Activated CD4-positive, alpha-beta T cell treated with anti-CD3 and anti-CD28 coated beads, Interleukin-2, Interleukin-4, amounts not matched to agents 100 ng/mL and 50 ng/mL, durations not matched to agents 16 hours and 8 hours (primary cell): Measurements from ENCODE around the gene TTC9B.
"Not testable (repeated sequence)": the region's sequence is repeated elsewhere in the genome, so short reads cannot be mapped to it uniquely, and the experiment has no call there.

Source experiments
- DNase-seq: peaks from one replicate; pipeline ENCODE4 v3.0.0-alpha.2; 2020; ENCODE audit warnings: low spot score

The TTC9B gene

DNA sequence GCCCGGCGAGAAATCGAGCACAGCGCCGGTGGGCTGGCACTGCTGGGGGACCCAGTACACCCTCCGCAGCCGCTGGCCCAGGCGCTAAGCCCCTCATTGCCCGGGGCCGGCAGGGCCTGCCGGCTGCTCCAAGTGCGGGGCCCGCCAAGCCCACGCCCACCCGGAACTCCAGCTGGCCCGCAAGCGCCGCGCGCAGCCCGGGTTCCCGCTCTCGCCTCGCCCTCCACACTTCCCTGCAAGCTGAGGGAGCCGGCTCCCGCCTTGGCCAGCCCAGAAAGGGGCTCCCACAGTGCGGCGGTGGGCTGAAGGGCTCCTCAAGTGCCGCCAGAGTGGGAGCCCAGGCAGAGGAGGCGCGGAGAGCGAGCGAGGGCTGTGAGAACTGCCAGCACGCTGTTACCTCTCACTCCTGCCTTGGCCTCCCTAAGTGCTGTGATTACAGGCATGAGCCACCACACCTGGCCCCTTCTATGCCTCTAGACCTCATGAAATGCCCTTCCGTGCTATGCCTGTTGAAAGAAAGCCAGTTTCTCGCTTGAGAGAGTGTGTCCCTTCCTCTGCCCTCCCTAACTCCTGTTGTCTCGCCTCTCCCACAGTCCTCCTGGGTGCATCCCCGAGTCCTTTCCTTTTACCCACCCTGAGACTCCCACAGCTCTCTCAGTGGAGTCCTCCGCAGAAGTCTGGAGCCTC is 47.7 kb downstream of the TTC9B start:
- DNase-seq, result not testable (repeated sequence)

DNA sequence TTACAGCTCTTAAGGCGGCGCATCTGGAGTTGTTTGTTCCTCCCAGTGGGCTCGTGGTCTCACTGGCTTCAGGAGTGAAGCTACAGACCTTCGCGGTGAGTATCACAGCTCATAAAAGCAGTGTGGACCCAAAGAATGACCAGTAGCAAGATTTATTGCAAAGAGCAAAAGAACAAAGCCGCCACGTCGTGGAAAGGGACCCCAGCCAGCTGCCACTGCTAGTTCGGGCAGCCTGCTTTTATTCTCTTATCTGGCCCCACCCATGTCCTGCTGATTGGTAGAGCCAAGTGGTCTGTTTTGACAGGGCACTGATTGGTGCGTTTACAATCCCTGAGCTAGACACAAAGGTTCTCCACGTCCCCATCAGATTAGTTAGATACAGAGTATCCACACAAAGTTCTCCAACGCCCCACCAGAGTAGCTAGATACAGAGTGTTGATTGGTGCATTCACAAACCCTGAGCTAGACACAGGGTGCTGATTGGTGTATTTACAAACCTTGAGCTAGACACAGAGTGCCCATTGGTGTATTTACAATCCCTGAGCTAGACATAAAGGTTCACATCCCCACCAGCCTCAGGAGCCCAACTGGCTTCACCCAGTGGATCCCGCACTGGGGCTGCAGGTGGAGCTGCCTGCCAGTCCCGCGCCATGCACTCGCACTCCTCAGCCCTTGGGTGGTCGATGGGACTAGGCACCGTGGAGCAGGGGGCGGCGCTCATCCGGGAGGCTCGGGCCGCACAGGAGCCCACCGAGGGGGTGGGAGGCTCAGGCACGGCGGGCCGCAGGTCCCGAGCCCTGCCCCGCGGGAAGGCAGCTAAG is 48.5 kb downstream of the TTC9B start:
- DNase-seq, result not testable (repeated sequence)
